Epithelial cell of esophagus (primary cell): ENCODE measurements around the gene TSPAN10.
"Not testable (repeated sequence)": the region's sequence is repeated elsewhere in the genome, so short reads cannot be mapped to it uniquely, and the experiment has no call there.

Experiments used
- DNase-seq: peaks from one replicate; pipeline ENCODE4 v3.0.0; 2010; ENCODE audit warnings: low read depth
- H3K4me3 ChIP-seq: 2 replicates; pipeline ENCODE4 v1.5.1; 2011; ENCODE audit warnings: mild to moderate bottlenecking, low read length, control low read depth
- CTCF ChIP-seq: IDR thresholded peaks from 2 replicates; pipeline ENCODE4 v1.5.1; 2011; ENCODE audit warnings: low read depth, mild to moderate bottlenecking, low read length, control low read depth, inconsistent platforms; ENCODE audit not compliant: insufficient read depth; ENCODE audit errors: missing control alignments

Gene TSPAN10

GRCh38 chr17:81667754-81668153, 30.8 kb downstream of the TSPAN10 start:
- H3K4me3 ChIP-seq, result peak overlapping the region; percentile 44
- DNase-seq, result peak; percentile 77
- TF ChIP-seq CTCF, result peak; percentile 61

GRCh38 chr17:81672504-81672903, 35.5 kb downstream of the TSPAN10 start:
- DNase-seq, result no peak
- H3K4me3 ChIP-seq, result no peak overlapping the region
- no peak for TF ChIP-seq CTCF

GRCh38 chr17:81672954-81673353, 36.0 kb downstream of the TSPAN10 start:
- H3K4me3 ChIP-seq, result no peak overlapping the region
- DNase-seq, result no peak
- TF ChIP-seq CTCF, result no peak

GRCh38 chr17:81673561-81674258, 36.7 kb downstream of the TSPAN10 start:
- no peak overlapping the region for H3K4me3 ChIP-seq
- no peak for TF ChIP-seq CTCF
- no peak for DNase-seq

- peak; percentile 56 for TF ChIP-seq CTCF
- H3K4me3 ChIP-seq, result not testable (repeated sequence)
- peak; percentile 35 for DNase-seq
Measured at GRCh38 chr17:81675515-81676221, 38.7 kb downstream of the TSPAN10 start.

GRCh38 chr17:81676906-81677305, 39.9 kb downstream of the TSPAN10 start:
- TF ChIP-seq CTCF, result no peak
- H3K4me3 ChIP-seq, result no peak overlapping the region
- DNase-seq, result peak; percentile 27

- no peak for DNase-seq
- no peak for TF ChIP-seq CTCF
- H3K4me3 ChIP-seq, result no peak overlapping the region
Measured at GRCh38 chr17:81680150-81680549, 43.2 kb downstream of the TSPAN10 start.
